Fibroblast of skin of right biceps (primary cell): ENCODE measurements around the gene ACTR6.
"Not testable (repeated sequence)": the region's sequence is repeated elsewhere in the genome, so short reads cannot be mapped to it uniquely, and the experiment has no call there.

ENCODE experiments used
- DNase-seq: peaks from one replicate; pipeline ENCODE4 v3.0.0-alpha.2; 2013

The ACTR6 gene

DNA sequence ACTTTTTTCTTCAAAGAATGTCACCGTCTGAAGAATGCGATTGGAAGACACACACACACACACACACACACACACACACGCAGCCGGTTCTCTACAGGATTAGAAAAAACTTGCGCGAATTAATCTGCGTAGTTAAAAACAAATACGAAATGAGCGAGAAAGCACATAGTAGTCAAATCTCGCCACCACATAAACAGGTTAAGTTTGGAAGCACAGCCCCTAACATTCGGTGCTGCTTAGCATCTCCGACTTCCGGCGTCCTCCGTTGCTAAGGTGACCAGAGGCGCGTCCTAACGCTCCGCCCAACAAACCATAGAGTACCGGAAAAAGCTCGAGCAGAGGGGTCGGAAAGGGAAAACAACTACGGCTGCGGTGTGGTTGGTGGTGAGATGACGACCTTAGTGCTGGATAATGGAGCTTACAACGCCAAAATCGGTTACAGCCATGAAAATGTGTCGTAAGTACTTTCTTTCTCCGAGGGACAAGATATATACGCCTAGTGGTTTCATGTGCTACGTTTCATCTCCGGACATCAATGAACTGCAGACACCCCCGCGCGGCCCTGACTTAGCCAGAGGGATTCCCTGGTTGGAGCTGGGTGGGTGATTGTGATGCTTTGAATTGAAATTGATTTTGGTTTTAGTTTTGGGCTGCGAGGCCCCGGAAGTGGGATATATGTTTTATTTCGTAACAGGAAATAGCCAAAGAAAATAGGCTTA lies at the start of gene ACTR6:
TSS of gene ACTR6 (plus strand) at position 353 of the 719 bp plus-strand sequence. CDS start at position 390, 37 bp downstream.
- DNase-seq = peak; percentile 95

DNA sequence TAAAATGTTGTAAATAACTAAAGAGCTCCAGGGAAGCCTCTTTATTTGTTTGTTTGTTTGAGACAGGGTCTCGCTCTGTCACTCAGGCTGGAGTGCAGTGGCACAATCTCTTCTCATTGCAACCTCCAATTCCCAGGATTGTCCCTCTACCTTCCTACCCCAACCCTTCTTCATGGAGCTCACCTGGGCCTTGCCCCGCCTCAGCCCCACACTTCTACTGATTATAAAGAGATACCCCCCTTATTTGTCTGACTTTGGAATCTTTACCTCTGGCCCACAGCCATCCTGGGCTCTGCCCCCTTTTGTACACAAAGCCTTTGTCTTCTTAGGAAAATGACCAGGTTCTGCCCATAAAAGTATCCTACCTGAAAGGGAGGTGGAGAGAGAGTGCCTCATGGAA lies 48.8 kb upstream of the ACTR6 start:
- DNase-seq = no peak

- DNase-seq = no peak
These were observed 47.5 kb upstream of the ACTR6 start for GRCh38 chr12:100153131-100153530.

DNA sequence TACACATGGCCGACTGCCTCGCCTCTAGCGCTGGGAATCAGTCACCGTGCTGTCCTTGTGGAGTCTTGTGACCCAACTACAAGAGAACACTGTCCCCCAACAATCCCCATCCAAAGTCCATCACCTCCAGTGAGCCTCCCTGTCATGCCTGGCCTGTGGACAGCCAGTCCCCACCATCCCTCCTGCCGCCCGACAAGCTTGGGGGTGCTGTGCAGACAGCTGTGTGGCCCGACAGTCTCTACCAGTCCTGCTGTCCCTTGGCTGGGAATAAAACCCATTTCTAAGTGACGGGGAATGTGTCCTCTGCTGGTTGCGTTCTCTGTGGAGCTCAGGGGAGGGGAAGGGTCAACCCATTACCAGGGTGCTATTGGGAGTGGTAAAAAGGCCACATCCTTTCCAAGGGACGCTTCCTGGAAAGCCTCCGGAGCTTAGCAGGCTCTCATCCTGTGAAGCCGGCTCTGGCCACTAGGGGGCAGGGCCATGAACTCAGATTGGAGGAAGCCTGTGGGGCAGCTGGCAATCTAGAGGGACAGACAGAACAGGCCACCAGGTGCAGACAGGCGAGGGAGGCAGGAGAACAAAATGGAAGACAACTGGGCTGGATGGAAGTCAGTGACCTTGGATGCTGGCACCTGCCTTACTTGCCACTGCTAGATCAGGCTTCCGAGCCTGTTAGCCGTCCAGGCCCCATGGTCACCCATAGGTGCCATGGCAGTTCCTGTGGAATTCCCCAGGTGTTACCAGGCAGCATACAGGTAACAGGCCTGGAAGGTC lies 46.0 kb upstream of the ACTR6 start:
- peak; percentile 58 for DNase-seq

GRCh38 chr12:100156731-100157426 lies 43.7 kb upstream of the ACTR6 start:
- DNase-seq = no peak

GRCh38 chr12:100157427-100157821 lies 43.2 kb upstream of the ACTR6 start:
- no peak for DNase-seq

GRCh38 chr12:100158535-100158934 lies 42.1 kb upstream of the ACTR6 start:
- DNase-seq = no peak

GRCh38 chr12:100159391-100160104 lies 41.1 kb upstream of the ACTR6 start:
- DNase-seq = no peak

- DNase-seq = peak; percentile 42
These were observed 37.0 kb upstream of the ACTR6 start for GRCh38 chr12:100163416-100164152.

DNA sequence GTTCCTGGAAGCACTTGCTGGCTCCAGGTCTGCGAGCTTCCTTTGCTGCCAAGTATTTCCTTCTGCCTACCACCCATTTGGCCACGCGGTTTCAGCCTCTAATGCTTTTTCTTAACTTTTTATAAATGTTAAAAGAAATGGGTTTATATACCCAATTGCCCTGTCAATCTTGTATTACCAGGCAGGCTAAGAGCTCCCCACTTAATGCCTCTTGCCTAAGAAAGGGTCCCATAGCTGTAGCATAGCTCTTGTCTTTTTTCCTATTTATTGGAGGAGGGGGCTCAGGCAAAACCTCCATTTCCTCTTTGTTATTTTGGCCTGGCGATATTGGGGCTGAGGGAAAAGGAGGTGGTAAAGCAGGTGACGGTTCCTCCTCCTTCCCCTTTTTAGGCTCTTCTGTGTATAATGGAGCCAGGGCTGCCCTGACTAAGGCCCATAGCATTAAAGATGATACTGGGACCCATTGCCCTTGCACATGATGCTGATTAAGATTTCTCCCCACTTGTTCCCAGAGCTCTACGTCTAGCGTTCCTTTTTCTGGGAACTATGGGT lies 36.4 kb upstream of the ACTR6 start:
- no peak for DNase-seq

- DNase-seq = no peak
These were observed 35.3 kb upstream of the ACTR6 start for GRCh38 chr12:100165356-100165755.

GRCh38 chr12:100166232-100166631 lies 34.4 kb upstream of the ACTR6 start:
- DNase-seq = no peak

- no peak for DNase-seq
These were observed 32.1 kb upstream of the ACTR6 start for GRCh38 chr12:100168562-100168961.

DNA sequence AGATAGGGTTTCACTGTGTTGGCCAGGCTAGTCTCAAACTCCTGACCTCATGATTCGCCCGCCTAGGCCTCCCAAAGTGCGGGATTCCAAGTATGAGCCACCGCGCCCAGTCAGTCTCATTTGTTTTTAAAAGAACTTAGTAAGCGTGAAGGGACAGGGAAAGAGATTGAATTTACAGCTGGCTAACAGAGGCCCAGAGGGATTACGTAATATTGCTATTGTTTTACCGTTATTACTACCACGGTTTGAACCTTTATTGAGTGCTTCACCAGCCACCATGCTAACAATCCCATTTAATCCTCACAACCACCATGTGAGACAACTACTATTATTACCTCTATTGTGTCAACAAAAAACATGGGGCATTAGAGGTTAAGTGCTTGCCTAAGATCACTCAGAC lies 31.3 kb upstream of the ACTR6 start:
- no peak for DNase-seq

GRCh38 chr12:100170313-100170858 lies 30.2 kb upstream of the ACTR6 start:
- DNase-seq = no peak

- no peak for DNase-seq
These were observed 29.4 kb upstream of the ACTR6 start for GRCh38 chr12:100171248-100171647.

- DNase-seq = no peak
These were observed 27.5 kb upstream of the ACTR6 start for GRCh38 chr12:100173111-100173510.

DNA sequence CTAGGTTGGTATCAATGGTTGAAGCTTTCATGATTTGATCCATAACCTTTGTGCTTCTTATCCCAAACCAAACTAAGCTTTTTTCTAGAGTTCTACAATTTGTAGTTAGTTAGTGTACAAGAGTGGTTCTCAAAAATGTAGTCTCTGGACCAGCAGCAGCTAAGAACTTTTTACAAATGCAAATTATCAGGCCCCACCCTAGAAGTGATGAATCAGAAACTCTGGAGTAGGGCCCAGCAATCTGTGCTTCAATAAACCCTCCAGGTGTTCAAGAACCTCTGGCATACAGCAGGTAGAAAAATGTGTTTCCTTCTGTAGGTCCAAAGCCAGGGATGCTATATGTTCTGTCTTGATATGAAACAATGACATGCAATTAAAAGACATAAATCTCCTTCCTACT lies 26.1 kb upstream of the ACTR6 start:
- no peak for DNase-seq

- DNase-seq = not testable (repeated sequence)
These were observed 24.1 kb upstream of the ACTR6 start for GRCh38 chr12:100176493-100176892.

DNA sequence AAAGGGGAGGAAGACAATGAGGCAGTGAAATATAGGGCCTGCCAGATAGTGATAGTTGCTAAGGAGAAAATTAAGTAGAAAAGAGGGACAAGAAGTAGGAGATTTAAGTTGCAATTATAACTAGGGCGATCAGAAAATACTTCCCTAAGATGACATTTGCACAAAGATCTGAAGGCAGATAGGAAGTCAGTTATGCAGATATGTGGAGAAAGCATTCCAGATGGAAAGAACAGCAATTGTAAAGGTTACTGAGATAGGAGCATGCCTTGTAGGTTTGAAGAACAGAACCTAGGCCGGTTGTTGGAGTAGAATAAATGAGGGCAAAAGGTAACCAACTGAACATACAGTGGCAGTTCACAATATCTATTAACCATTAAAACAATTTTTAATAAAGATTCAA lies 21.4 kb upstream of the ACTR6 start:
- DNase-seq = no peak

DNA sequence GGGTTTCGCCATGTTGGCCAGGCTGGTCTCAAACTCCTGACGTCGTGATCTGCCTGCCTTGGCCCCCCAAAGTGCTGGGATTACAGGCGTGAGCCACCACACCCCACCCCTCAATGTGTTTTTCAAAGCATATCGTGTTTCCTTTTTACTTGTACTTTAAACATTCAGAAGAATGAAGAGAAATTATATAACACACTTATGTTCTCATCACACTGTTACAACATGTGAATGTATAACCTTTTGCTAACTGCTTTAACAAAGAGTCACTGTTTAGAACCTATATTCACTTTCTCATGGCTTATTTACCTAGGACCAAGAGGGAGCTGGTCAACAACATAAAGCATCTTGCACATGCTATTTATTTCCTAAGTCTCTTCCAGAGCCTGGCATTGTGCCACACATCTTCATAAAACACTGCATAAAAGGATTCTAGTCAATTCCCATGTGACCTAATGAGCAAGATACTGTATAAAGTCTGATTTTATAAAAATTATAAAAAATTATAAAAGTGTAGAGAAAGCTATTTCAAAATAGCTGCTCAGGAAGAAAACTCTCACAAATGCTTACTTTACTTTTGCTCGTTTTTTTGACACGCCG lies 16.0 kb upstream of the ACTR6 start:
- no peak for DNase-seq
